ENCODE measurements around the gene ALDH1A2.

DNA sequence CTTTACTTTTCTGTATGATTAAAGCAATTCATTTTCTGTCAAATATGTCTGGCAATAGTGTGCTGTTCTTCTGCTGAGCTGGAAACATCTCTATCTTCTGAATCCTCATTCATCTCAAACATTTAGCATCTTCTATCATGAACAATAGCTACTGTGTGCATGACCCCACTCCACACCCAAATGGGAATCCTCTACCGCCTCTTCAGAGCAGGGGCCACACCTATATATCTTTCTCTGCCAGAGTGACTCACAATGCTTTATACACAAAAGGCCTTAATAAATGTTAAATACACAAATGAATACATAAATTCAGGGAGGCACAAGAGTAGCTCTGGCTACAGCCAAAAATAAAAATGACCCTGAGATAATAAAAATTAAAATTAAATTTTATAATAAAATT, 8.0 kb downstream of the ALDH1A2 start:
- TF ChIP-seq, protein P1, sequence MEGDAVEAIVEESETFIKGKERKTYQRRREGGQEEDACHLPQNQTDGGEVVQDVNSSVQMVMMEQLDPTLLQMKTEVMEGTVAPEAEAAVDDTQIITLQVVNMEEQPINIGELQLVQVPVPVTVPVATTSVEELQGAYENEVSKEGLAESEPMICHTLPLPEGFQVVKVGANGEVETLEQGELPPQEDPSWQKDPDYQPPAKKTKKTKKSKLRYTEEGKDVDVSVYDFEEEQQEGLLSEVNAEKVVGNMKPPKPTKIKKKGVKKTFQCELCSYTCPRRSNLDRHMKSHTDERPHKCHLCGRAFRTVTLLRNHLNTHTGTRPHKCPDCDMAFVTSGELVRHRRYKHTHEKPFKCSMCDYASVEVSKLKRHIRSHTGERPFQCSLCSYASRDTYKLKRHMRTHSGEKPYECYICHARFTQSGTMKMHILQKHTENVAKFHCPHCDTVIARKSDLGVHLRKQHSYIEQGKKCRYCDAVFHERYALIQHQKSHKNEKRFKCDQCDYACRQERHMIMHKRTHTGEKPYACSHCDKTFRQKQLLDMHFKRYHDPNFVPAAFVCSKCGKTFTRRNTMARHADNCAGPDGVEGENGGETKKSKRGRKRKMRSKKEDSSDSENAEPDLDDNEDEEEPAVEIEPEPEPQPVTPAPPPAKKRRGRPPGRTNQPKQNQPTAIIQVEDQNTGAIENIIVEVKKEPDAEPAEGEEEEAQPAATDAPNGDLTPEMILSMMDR (IDR thresholded peaks at IDR 0.05): no peak
- no peak for TF ChIP-seq POLR2A (IDR thresholded peaks at IDR 0.05)
